IMR-90 (cell line): ENCODE results near the gene AQP7.

Experiments
- CHD1 ChIP-seq: IDR thresholded peaks from 2 replicates; pipeline ENCODE4 v1.6.1; 2012; ENCODE audit warnings: low read depth, low read length, improper control_type of control experiment
- CTCF ChIP-seq: conservative IDR thresholded peaks from 2 replicates; pipeline ENCODE4 v1.5.1; 2012; ENCODE audit warnings: mild to moderate bottlenecking, low read depth, low read length, improper control_type of control experiment
- MAFK ChIP-seq: IDR thresholded peaks from 2 replicates; pipeline ENCODE4 v1.6.1; 2012; ENCODE audit warnings: low read depth, low read length, improper control_type of control experiment
- MXI1 ChIP-seq: IDR thresholded peaks from 2 replicates; pipeline ENCODE4 v1.6.1; 2012; ENCODE audit warnings: low read depth, mild to moderate bottlenecking, low read length, moderate library complexity, borderline replicate concordance
- RCOR1 ChIP-seq: IDR thresholded peaks from 2 replicates; pipeline ENCODE4 v1.6.1; 2012; ENCODE audit warnings: mild to moderate bottlenecking, low read length, improper control_type of control experiment; ENCODE audit not compliant: insufficient replicate concordance

DNA sequence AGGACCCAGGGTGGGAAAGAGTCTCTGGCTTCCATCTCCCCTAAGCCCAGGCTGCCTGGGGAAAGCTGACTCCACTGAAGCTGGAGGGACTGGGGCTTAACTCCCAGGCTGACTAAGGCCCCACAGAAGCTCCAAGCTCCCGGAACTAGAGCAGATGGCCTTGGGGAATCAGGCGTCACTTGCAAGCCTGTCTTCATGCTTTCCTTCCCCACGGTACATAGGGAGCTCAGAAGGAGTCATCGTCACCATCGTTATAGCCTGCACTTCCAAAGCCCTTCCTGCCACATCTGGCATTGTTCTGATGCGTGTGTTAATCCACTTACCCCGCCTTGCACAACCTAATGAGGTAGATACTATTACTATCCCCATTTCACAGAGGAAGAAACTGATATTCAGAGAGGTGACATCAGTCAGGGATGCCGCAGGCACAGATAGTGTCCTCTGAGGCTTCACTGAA is 33.5 kb upstream of the AQP7 start:
- TF ChIP-seq MXI1, result no peak
- no peak for TF ChIP-seq RCOR1
- TF ChIP-seq CTCF, result no peak
- no peak for TF ChIP-seq CHD1
- no peak for TF ChIP-seq MAFK
